ENCODE results near the gene CEP97. TPM values are rescaled to one million over a fixed set of nuclear protein-coding genes. Genes with fewer than 3 reads are reported as not detected.

Gene CEP97
- total and polyA plus RNA-seq, 9 of the 15 experiments (the other 6 are each of a cell fraction or from before 2014, with no cell fraction given) = 2.0 to 10.1 (median 4.3) TPM

GRCh38 chr3:101676765-101677435 lies 47.5 kb upstream of the CEP97 start, which contains the start of gene ZBTB11:
TSS of gene ZBTB11 (minus strand) at chr3:101677132. CDS start at chr3:101676914, 218 bp downstream.
- ChIA-PET CTCF (ENCODE audit: low intra/inter-chr PET ratio) (no interaction called here), POLR2A (interaction anchor here (0.6 to 4.6 kb wide), 11 partner anchors 9 to 530 kb away, joined by 3 to 70 read pairs (median 4); partner anchors contain the start of genes CEP97, PCNP and RPL24)
- peak within 1 kb of the TSS; percentile 86 for H3K27ac ChIP-seq (ENCODE audit: extremely low read depth, low read depth, low read length)
- FAIRE-seq (peak; percentile 99), DNase-seq (ENCODE audit: extremely low read depth in 1 of 4, low spot score in 3 of 4) (peak; percentile 81 to 99 (median 87)), ATAC-seq (peak; percentile 80)
- peaks cover 31% of the 10 kb centered on the region for H3K36me3 ChIP-seq (ENCODE audit: control insufficient read depth, insufficient read depth, low read length)
- peak within 1 kb of the TSS; percentile 90 for H3K4me2 ChIP-seq (ENCODE audit: insufficient read depth, low read length)
- no peaks in the 10 kb centered on the region; the same call in 1 of the 2 replicates for H4K20me1 ChIP-seq (replicated peaks; ENCODE audit: control insufficient read depth, insufficient read depth, low read length)
- H3K4me3 ChIP-seq = peak within 1 kb of the TSS; percentile 79
- no peaks in the 10 kb centered on the region for H3K9me1 ChIP-seq (ENCODE audit: control insufficient read depth, insufficient read depth, low read length)
- in situ Hi-C loops (cut with MboI) (no loop called here), intact Hi-C loops (cut with micrococcal nuclease) (loop anchor here (5.0 kb wide), 1 partner anchor 165 kb away; the partner anchor contains the start of gene SENP7)
- H3K79me2 ChIP-seq (ENCODE audit: control insufficient read depth, insufficient read depth, low read length) = peaks cover 80% of the 10 kb centered on the region
- H3K9ac ChIP-seq (ENCODE audit: insufficient read depth in 1 of 2, low read depth in 2 of 2, low read length in 2 of 2) = peak within 1 kb of the TSS; percentile 82 to 99
- H2AFZ ChIP-seq (ENCODE audit: low read depth, low read length) = peak within 1 kb of the TSS; percentile 81
- H3K4me1 ChIP-seq (replicated peaks in 1 of 2; ENCODE audit: control insufficient read depth in 2 of 2, insufficient read depth in 2 of 2, low read length in 2 of 2) = peaks cover 6 to 14% of the 10 kb centered on the region in 2 experiments; a peak in 4 of 5 replicates
- H3K27me3 ChIP-seq (ENCODE audit: control insufficient read depth in 2 of 2, insufficient read depth in 2 of 2, low read length in 2 of 2) = no peaks in the 10 kb centered on the region
- BruUV-seq (replicated peaks) = no TSS peak
- WGBS (ENCODE audit: insufficient coverage, low coverage, missing lambda C conversion rate) = 1% methylated on average over 34 of the region's 57 CpGs
- H3K9me3 ChIP-seq (replicated peaks; ENCODE audit: control insufficient read depth, insufficient read depth, low read depth, low read length) = no peaks in the 10 kb centered on the region
- TF ChIP-seq C11orf30 (IDR thresholded peaks at IDR 0.05; ENCODE audit: low read depth) = peak; percentile 78
- 0 out of 2 replicates have a peak, but pooled peaks have one; percentile 28 for TF ChIP-seq KHSRP (IDR thresholded peaks at IDR 0.05)
- TF ChIP-seq NFYB (IDR thresholded peaks at IDR 0.05; ENCODE audit: extremely low read depth, insufficient read length) = peak; percentile 81
- TF ChIP-seq, protein P1, sequence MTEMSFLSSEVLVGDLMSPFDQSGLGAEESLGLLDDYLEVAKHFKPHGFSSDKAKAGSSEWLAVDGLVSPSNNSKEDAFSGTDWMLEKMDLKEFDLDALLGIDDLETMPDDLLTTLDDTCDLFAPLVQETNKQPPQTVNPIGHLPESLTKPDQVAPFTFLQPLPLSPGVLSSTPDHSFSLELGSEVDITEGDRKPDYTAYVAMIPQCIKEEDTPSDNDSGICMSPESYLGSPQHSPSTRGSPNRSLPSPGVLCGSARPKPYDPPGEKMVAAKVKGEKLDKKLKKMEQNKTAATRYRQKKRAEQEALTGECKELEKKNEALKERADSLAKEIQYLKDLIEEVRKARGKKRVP (CRISPR knock-in tag; IDR thresholded peaks at IDR 0.05) = no peak
- no peak for TF ChIP-seq FOXK1 (CRISPR knock-in tag; IDR thresholded peaks at IDR 0.05; ENCODE audit: borderline replicate concordance)
- TF ChIP-seq YY1 (IDR thresholded peaks at IDR 0.05; ENCODE audit: borderline replicate concordance in 1 of 3, control insufficient read depth in 1 of 3, extremely low read depth in 1 of 3, insufficient read depth in 3 of 3, insufficient read length in 1 of 3, insufficient replicate concordance in 2 of 3, low read depth in 1 of 3, low read length in 2 of 3) = peak; percentile 95 to 99 (median 99)
- peak; percentile 54 for TF ChIP-seq FOS (IDR thresholded peaks at IDR 0.05; ENCODE audit: extremely low read depth, insufficient read length)
- peak; percentile 68 for TF ChIP-seq POLR2A (conservative IDR thresholded peaks at IDR 0.05)
- peak; percentile 97 for TF ChIP-seq GABPA (tag; conservative IDR thresholded peaks at IDR 0.05; ENCODE audit: low read depth)
- no peak for TF ChIP-seq HDAC3 (IDR thresholded peaks at IDR 0.05; ENCODE audit: borderline replicate concordance, partially characterized antibody)
- TF ChIP-seq, protein P2, sequence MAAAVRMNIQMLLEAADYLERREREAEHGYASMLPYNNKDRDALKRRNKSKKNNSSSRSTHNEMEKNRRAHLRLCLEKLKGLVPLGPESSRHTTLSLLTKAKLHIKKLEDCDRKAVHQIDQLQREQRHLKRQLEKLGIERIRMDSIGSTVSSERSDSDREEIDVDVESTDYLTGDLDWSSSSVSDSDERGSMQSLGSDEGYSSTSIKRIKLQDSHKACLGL (CRISPR knock-in tag; IDR thresholded peaks at IDR 0.05; ENCODE audit: borderline replicate concordance, poor library complexity, severe bottlenecking) = peak; percentile 57
- TF ChIP-seq TAF1 (IDR thresholded peaks at IDR 0.05; ENCODE audit: control insufficient read depth, extremely low read depth, insufficient read depth, low read length, severe bottlenecking) = peak; percentile 66
- TF ChIP-seq ATF1 (CRISPR knock-in tag; IDR thresholded peaks at IDR 0.05) = no peak; the same call in 1 of the 2 replicates
- peak; percentile 98 for TF ChIP-seq ATF1 (tag; IDR thresholded peaks at IDR 0.05)
- TF ChIP-seq CSDE1 (IDR thresholded peaks at IDR 0.05) = peak in 1 of 2 experiments; percentile 85; a peak in 1 of 4 replicates
- TF ChIP-seq SIN3B (IDR thresholded peaks at IDR 0.05; ENCODE audit: low read depth) = peak; percentile 83

Measured in K562 (cell line).